CD4-positive, alpha-beta T cell treated with Interleukin-12 subunit alpha and Interleukin-12 subunit beta, for 1 hour (primary cell): ENCODE results near the gene KCTD17.

Experiments used
- DNase-seq: peaks from one replicate; pipeline ENCODE4 v3.0.0-alpha.2; 2020

The KCTD17 gene

GRCh38 chr22:37083914-37084313 lies 32.4 kb downstream of the KCTD17 start:
- DNase-seq, result no peak

DNA sequence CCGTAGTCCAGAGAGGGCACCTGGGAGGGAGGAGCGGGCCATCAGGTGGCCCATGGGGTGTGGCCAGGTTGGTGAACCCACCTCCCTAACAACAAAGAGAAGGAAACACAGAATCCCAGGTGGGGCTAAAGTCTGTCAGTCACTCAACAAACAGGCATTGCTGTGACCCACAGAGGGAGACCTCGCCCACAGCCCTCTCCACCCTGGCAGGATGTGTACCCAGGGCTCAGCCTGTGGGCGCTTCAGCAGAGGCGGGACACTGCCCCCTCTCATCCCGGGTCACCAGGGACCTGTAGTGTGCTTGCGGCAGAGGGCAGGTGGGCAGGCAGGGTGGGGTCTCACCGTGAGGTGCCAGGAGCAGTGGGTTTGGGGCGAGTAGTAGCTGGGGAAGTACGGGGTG lies 32.8 kb downstream of the KCTD17 start:
- DNase-seq, result no peak

GRCh38 chr22:37086184-37086583 lies 34.6 kb downstream of the KCTD17 start:
- DNase-seq, result no peak

- no peak for DNase-seq
Observed at GRCh38 chr22:37088108-37088605, 36.6 kb downstream of the KCTD17 start.

DNA sequence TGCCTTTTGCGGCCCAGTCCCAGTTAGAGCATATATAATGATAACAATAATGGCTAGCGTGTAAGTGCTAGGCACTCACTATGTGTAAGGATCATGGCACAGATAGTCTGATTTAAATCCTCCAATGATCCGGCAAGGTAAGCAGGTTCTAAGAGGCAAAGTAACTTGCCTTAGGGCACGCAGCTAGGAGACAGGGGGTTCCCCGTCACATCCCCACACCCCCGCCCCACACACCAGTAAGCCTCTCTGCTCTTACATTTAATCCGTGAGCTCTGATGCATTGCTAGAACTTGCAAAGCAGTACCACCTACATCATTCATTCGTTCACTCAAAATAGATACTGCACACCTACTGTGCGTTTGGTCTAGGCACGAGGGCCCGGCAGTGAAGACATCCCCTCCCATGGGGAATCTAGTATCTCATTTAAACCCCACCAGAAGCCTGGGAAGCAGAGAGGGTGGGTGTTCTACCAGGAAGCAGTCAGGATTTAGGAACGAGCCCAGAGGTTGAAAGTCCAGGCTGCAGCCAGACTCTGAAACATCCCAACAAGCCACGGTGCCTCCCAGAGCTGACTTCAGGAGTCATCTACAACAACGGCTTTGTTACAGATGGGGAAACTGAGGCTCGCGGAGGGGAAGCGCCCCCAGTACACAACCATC lies 37.3 kb downstream of the KCTD17 start:
- no peak for DNase-seq

- DNase-seq, result no peak
Observed at GRCh38 chr22:37089434-37089833, 37.9 kb downstream of the KCTD17 start.

DNA sequence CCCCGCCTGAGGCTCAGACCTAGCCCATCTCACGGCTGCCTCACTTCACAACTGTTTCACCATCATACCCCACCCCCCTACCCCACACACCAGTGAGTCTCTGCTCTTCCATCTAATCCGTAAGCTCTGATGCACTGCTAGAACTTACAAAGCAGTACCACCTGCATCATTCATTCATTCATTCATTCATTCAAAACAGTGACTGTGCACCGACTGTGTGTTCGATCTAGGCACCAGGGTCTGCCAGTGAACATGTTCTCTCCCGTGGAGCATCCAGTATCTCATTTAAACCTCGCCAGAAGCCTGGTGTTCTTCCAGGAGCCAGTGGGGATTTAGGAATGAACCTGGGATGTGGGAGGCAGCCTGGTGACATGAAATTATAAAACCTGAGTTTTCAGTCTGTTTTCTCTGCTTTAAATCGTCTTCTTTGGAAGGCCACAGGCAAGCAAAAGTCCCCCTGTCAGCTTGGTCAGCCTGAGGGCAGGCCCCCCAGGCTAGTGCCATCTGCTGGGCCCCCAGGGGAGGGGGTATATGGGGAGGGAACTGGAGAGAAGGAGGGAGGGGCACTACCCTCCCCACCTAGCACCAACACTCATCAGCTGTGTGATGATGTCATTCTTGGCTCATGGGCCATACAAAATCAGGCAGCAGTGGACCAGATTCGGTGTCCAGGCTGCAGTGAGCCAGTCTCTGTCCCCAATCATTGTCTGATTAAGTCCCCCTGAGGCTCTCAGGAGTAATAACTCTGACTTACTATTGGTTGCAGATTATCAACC lies 39.6 kb downstream of the KCTD17 start:
- no peak for DNase-seq

GRCh38 chr22:37091994-37092393 lies 40.5 kb downstream of the KCTD17 start:
- DNase-seq, result no peak

- DNase-seq, result no peak
Observed at GRCh38 chr22:37092997-37093396, 41.5 kb downstream of the KCTD17 start.

DNA sequence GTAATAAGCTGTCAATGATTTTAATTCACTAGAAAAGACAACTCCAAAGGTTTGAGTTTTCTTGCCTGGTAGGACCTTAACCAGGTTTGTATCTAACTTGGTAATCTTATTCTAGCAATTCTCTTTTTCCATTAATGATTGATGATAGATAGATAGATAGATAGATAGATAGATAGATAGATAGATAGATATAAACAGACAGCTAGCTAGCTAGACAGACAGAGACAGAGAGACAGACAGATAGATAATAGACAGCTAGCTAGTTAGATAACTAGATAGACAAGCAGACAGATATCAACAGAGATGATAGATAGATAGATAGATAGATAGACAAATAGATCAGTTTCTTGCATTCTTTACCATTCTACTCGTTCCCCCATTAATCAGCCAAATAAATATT lies 42.7 kb downstream of the KCTD17 start:
- DNase-seq, result no peak

DNA sequence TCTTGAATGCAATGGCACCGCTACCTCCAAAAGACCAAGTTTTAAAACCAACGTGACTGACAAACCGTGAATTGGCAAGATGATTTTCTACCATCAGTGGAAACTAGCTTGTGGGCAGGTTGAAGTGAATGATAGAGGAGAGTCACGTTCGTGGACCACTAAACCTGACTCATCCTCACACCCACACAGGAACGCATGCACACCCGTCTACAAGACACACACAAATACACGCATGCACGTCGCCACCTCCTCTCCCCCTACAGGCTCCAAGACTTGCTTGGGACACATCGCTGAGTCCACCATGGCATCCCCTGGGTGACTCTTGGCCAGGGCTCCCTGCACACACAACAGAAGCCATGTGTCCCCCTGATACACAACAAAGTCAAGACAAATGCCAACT lies 43.6 kb downstream of the KCTD17 start:
- DNase-seq, result no peak

GRCh38 chr22:37097346-37097745 lies 45.8 kb downstream of the KCTD17 start:
- DNase-seq, result no peak

DNA sequence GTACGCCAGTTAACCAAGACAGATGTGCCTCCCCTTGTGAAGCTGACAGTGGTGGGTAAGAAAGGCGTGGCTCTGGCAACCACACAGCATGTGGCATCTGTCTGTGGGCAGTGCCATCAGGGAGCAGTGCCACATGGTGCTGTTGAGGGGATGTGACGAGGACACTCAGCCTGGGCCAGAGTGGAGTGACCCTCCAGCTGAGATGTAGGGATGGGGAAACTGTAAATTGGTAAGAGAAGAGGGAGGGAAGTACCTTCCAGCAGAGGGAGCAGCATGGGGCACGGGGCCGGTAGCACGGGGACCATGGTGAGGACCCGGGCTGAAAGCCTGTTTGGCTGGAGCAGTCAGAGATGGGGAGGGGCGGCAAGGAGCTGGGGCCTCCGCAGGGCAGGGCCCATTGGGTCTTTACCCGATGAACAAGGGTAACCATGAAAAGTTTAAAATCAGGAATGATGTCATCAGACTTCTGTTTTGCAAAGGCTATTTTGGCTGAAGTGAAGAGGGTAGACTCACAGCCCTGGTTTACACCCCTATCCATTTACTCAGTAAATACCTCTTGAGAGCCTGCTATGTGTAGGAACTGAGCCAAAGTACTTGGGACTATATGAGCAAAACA lies 47.5 kb downstream of the KCTD17 start:
- peak; percentile 21 for DNase-seq

- no peak for DNase-seq
Observed at GRCh38 chr22:37100589-37101127, 49.1 kb downstream of the KCTD17 start.

DNA sequence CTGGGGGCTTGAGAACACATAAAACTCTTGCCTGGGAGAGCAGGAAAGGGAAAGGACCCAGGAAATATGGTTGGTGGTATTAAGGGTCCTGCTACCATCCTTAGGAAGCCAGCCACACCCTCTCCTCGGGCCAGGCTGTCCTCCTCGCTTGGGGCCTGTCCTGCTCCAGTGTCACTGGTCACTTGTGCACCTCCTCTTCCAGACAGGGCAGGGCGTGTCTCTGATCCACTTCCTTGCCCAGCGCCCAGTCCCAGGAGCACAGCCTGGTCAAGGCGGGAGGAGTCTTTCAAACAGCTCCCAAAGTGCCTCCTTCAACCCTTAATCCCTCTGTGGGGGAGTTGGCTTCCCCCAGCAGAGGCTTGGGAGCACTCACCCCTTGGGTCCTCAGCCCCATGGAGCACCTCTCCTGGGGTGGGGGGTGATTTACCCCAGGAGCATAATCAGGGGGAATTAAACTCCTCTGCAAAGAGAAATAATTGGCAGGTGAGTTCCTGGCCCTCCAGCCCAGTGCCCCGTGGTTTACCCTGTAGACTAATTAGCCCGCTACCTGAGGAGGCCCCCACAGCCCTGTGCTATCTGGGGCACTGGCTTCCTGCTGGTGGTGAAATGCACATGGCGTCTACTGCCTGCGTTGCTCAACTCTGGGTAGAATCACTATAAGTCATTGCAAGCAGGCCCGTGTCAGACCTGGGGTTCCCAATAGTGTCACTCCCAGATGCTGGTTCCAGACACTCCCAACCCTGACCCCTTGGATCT lies 49.9 kb downstream of the KCTD17 start:
- DNase-seq, result no peak

DNA sequence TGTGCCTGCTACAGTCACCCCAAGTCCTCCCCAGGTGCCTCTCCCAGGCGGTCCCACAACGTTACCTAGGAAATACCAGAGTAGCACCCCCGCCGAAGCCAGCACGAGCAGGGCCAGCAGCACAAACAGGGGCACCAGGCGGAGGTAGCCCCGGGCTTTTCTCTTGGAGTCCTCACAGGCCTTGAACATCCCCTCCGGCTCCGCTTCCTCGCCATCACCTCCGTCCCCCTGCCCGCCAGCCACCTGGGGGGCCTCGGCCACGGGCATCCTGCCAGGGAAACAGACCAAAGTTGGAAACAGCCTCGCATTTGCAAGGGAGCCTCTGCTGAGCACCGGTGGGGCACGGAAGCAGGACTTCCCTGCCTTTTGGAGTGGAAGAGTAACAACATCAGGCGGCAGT lies 51.6 kb downstream of the KCTD17 start:
- no peak for DNase-seq

DNA sequence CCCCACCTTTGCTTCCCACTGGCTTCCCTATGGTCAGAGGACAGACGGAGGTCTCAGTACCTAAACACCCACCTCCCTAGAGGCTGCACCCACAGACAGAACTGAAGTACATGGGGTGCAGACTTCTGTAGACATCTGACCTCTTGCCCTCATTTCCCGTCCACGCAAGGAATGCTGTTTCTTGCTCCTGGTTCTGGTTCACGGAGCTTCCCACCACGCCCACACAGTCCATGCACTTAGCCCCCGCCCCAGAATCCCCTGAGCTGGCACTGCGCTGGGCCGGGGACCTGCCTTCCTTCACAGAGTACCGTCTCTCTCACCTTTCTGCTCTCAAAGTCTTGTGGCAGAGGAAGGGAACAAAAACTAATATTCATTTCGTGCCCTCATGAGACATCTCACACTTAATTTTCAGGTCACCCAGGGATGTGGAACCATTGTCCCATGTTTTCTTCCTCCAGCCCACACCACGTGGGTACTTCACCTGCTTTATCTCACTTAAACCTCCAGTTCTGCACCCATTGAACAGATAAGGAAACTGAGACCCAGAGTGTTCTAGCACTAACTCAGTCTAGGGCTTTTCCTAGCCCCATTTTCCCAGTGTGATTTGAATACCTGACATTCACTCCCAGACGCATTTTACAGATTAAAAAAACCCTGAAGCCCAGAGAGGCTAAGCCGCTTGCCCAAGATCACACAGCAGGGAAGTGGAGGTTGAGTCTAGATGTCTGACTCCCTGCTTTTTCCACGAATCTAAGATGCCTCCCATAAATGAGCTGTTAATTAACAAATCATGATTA lies 52.3 kb downstream of the KCTD17 start:
- no peak for DNase-seq

GRCh38 chr22:37105154-37105553 lies 53.6 kb downstream of the KCTD17 start:
- DNase-seq, result no peak

- no peak for DNase-seq
Observed at GRCh38 chr22:37105990-37106389, 54.4 kb downstream of the KCTD17 start.

DNA sequence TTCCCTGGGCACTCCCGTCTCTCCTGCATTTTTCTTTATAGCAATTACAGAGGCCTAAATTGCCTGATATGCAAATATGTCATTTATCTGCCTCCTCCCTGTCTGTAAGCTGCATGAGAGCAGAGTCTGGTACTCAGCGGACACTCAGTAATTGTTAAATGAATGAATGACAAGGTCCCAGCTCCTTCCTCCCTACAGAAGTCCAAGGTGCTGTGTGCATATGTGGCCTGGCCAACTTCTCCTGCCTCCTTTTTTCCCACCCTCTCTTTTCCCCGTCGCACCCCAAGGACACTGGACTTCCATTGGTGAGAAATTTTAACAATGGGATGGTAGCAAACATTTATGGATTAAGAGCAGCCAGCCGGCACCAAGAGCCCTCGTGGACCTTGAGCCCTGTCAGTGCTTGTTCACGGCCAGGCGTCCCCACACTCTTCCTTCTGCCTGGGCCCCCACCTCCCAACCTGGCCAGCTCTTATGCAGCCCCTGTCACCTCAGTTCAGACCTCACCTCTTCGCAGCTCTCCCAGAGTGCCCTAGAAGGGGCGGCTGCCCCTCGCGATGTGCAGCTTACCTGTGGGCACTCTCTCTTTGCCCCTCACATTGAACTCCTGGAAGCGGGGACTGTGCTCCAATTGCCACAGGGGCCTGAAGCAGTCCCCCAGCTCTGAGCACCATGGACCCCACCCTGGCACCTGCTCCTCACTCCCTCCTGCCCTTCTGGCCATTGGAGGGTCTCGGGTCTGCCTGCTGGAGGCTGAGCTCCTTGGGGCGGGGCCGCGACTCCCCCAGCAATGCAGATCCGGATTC lies 56.5 kb downstream of the KCTD17 start:
- no peak for DNase-seq

GRCh38 chr22:37109242-37109917 lies 57.8 kb downstream of the KCTD17 start, which contains the start of gene TMPRSS6:
Gene TMPRSS6, minus strand, starts transcription at chr22:37109713. Its CDS starts 6,296 bp downstream, at chr22:37103417.
- DNase-seq, result no peak
